Ovary (tissue), 3 donors: ENCODE results near the gene GALNT10.

Experiments used
- EP300 ChIP-seq: sonication (generic); formaldehyde crosslinking; IDR thresholded peaks from one replicate; pipeline ENCODE4 v1.6.1; 2017; ENCODE audit warnings: antibody characterized with exemption
- TF ChIP-seq, protein P1 (sequence below), 3 donors: fragments of 450-650 bp in 2 of 3; fragments of 200-600 bp in 1 of 3; IDR thresholded peaks; one replicate each; pipeline versions ENCODE4 v1.5.1 to v1.8.0; 2016 to 2022; ENCODE audit warnings: antibody characterized with exemption in 3 of 3, mild to moderate bottlenecking in 1 of 3
- donor health status: DM: no; HTN: no; CAD: no.

DNA sequence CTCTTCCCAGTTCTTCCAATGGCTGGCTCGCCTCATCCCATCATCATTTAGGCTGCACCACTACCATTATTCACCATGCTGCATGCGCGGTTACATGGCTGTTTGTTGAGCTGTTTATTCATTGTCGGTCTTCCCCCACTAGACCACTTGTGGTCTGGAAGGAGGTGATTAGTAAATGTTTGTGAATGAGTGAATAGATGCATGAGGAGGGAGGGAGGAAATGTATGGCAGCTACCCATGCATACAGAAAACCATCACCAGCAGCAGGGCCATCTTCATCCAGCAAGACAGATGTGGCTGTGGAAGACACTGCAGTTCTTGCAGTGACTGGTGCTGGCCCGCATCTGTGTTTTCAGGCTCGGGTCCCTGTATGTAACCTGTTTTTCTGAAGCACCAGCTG, 141.9 kb downstream of the GALNT10 start:
- TF ChIP-seq, protein P1, sequence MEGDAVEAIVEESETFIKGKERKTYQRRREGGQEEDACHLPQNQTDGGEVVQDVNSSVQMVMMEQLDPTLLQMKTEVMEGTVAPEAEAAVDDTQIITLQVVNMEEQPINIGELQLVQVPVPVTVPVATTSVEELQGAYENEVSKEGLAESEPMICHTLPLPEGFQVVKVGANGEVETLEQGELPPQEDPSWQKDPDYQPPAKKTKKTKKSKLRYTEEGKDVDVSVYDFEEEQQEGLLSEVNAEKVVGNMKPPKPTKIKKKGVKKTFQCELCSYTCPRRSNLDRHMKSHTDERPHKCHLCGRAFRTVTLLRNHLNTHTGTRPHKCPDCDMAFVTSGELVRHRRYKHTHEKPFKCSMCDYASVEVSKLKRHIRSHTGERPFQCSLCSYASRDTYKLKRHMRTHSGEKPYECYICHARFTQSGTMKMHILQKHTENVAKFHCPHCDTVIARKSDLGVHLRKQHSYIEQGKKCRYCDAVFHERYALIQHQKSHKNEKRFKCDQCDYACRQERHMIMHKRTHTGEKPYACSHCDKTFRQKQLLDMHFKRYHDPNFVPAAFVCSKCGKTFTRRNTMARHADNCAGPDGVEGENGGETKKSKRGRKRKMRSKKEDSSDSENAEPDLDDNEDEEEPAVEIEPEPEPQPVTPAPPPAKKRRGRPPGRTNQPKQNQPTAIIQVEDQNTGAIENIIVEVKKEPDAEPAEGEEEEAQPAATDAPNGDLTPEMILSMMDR (IDR thresholded peaks at IDR 0.05) = no peak
- TF ChIP-seq EP300 = no peak
